GM12874 (cell line): ENCODE results near the gene CFHR1.
"Not testable (repeated sequence)": the region's sequence is repeated elsewhere in the genome, so short reads cannot be mapped to it uniquely, and the experiment has no call there.

Source experiments
- TF ChIP-seq, protein P1 (sequence below): IDR thresholded peaks from 2 replicates; pipeline ENCODE4 v1.5.1; 2011; ENCODE audit warnings: low read depth, mild to moderate bottlenecking, control low read depth, low read length, moderate library complexity; ENCODE audit not compliant: insufficient read depth

The CFHR1 gene

GRCh38 chr1:196819531-196819930 is at the start of gene CFHR1:
Gene CFHR1, plus strand, starts transcription at chr1:196819731. Its CDS starts 114 bp downstream, at chr1:196819845.
- TF ChIP-seq, protein P1, sequence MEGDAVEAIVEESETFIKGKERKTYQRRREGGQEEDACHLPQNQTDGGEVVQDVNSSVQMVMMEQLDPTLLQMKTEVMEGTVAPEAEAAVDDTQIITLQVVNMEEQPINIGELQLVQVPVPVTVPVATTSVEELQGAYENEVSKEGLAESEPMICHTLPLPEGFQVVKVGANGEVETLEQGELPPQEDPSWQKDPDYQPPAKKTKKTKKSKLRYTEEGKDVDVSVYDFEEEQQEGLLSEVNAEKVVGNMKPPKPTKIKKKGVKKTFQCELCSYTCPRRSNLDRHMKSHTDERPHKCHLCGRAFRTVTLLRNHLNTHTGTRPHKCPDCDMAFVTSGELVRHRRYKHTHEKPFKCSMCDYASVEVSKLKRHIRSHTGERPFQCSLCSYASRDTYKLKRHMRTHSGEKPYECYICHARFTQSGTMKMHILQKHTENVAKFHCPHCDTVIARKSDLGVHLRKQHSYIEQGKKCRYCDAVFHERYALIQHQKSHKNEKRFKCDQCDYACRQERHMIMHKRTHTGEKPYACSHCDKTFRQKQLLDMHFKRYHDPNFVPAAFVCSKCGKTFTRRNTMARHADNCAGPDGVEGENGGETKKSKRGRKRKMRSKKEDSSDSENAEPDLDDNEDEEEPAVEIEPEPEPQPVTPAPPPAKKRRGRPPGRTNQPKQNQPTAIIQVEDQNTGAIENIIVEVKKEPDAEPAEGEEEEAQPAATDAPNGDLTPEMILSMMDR: not testable (repeated sequence)

DNA sequence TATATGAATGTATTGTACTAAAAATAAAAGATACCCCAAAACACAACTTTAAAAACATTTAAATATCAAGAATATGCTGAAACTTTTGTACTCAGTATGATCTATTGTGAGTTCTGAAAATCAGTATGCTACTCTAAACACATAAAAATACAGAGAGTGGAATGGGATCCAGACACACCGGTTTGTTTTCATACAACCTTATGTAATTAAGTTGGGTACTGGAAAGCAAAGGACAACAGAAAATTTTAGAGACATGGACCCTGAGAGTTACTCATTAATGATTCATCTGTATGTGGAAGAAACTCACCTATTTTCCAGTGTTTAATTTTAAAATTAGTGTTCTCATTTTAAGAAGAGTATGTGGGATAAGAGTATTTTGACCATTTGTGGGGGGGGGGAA is 45.8 kb upstream of the CFHR1 start:
- TF ChIP-seq, protein P1: no peak

GRCh38 chr1:196774175-196774574 is 45.4 kb upstream of the CFHR1 start:
- TF ChIP-seq, protein P1: no peak

GRCh38 chr1:196774603-196775002 is 44.9 kb upstream of the CFHR1 start, which contains the start of gene CFHR3:
Gene CFHR3, plus strand, starts transcription at chr1:196774840. Its CDS starts 47 bp downstream, at chr1:196774887.
- TF ChIP-seq, protein P1: no peak

- TF ChIP-seq, protein P1: no peak
Measured at GRCh38 chr1:196777603-196778002, 41.9 kb upstream of the CFHR1 start.

- TF ChIP-seq, protein P1: no peak
Measured at GRCh38 chr1:196779093-196779492, 40.4 kb upstream of the CFHR1 start.

- TF ChIP-seq, protein P1: no peak
Measured at GRCh38 chr1:196797891-196798290, 21.6 kb upstream of the CFHR1 start.
